ENCODE results near the gene UCKL1.

UCKL1 gene

GRCh38 chr20:63897978-63898561, 58.1 kb downstream of the UCKL1 start:
- no peaks in the 10 kb centered on the region for H3K9me2 ChIP-seq (replicated peaks; ENCODE audit: insufficient read depth, low read length)
- peaks cover 71% of the 10 kb centered on the region for H3K79me2 ChIP-seq (ENCODE audit: insufficient read depth, low read length)
- H2AFZ ChIP-seq (ENCODE audit: low read depth, low read length, severe bottlenecking) = no peak overlapping the region
- TF ChIP-seq EZH2phosphoT487 (conservative IDR thresholded peaks at IDR 0.05; ENCODE audit: low read length) (no peak), CTCF (IDR thresholded peaks at IDR 0.05; ENCODE audit: insufficient read depth, low read length, poor library complexity, severe bottlenecking) (no peak)
- no peak overlapping the region for H3K27ac ChIP-seq (ENCODE audit: low read depth, low read length)
- no peak overlapping the region for H3K9ac ChIP-seq (ENCODE audit: low read length)
- no peaks in the 10 kb centered on the region for H3K36me3 ChIP-seq (ENCODE audit: low read length)
- H4K20me1 ChIP-seq (ENCODE audit: low read depth, low read length) = no peaks in the 10 kb centered on the region; the same call in 1 of the 2 replicates
- no peaks in the 10 kb centered on the region for H3K9me3 ChIP-seq (ENCODE audit: insufficient read depth, low read length)
- no peaks in the 10 kb centered on the region for H3K27me3 ChIP-seq (ENCODE audit: low read length)
- no peak overlapping the region for H3K4me3 ChIP-seq (ENCODE audit: insufficient read depth, low read length, poor library complexity, severe bottlenecking)
- peaks cover 8% of the 10 kb centered on the region; the same call in 1 of the 2 replicates for H3F3A ChIP-seq (ENCODE audit: insufficient read depth)
- no peak overlapping the region for H3K4me2 ChIP-seq (ENCODE audit: low read depth, low read length, poor library complexity, severe bottlenecking)

GRCh38 chr20:63896264-63897105, 59.7 kb downstream of the UCKL1 start:
- Histone ChIP-seq H3K4me2 (ENCODE audit: low read depth, low read length, poor library complexity, severe bottlenecking) (peak overlapping the region; percentile 99), H2AFZ (ENCODE audit: low read depth, low read length, severe bottlenecking) (no peak overlapping the region), H3K9ac (ENCODE audit: low read length) (peak overlapping the region; percentile 78), H4K20me1 (ENCODE audit: low read depth, low read length) (no peaks in the 10 kb centered on the region; the same call in 1 of the 2 replicates), H3K9me2 (replicated peaks; ENCODE audit: insufficient read depth, low read length) (no peaks in the 10 kb centered on the region), H3K36me3 (ENCODE audit: low read length) (no peaks in the 10 kb centered on the region), H3K27ac (ENCODE audit: low read depth, low read length) (peak overlapping the region; percentile 69), H3K4me3 (ENCODE audit: insufficient read depth, low read length, poor library complexity, severe bottlenecking) (peak overlapping the region; percentile 88), H3F3A (ENCODE audit: insufficient read depth) (peaks cover 12% of the 10 kb centered on the region; the same call in 1 of the 2 replicates), H3K27me3 (ENCODE audit: low read length) (no peaks in the 10 kb centered on the region), H3K79me2 (ENCODE audit: insufficient read depth, low read length) (peaks cover 59% of the 10 kb centered on the region), H3K9me3 (ENCODE audit: insufficient read depth, low read length) (no peaks in the 10 kb centered on the region)
- TF ChIP-seq CTCF (IDR thresholded peaks at IDR 0.05; ENCODE audit: insufficient read depth, low read length, poor library complexity, severe bottlenecking) (no peak), EZH2phosphoT487 (conservative IDR thresholded peaks at IDR 0.05; ENCODE audit: low read length) (no peak)

- H3K79me2 ChIP-seq (ENCODE audit: insufficient read depth, low read length) = peaks cover 53% of the 10 kb centered on the region
- peak overlapping the region; percentile 99 for H3K4me2 ChIP-seq (ENCODE audit: low read depth, low read length, poor library complexity, severe bottlenecking)
- H3K27me3 ChIP-seq (ENCODE audit: low read length) = no peaks in the 10 kb centered on the region
- peak overlapping the region; percentile 69 for H3K27ac ChIP-seq (ENCODE audit: low read depth, low read length)
- H3K4me3 ChIP-seq (ENCODE audit: insufficient read depth, low read length, poor library complexity, severe bottlenecking) = peak overlapping the region; percentile 88
- H3K9ac ChIP-seq (ENCODE audit: low read length) = peak overlapping the region; percentile 78
- TF ChIP-seq CTCF (IDR thresholded peaks at IDR 0.05; ENCODE audit: insufficient read depth, low read length, poor library complexity, severe bottlenecking) (no peak), EZH2phosphoT487 (conservative IDR thresholded peaks at IDR 0.05; ENCODE audit: low read length) (no peak)
- H2AFZ ChIP-seq (ENCODE audit: low read depth, low read length, severe bottlenecking) = no peak overlapping the region
- peaks cover 12% of the 10 kb centered on the region; the same call in 1 of the 2 replicates for H3F3A ChIP-seq (ENCODE audit: insufficient read depth)
- H3K9me3 ChIP-seq (ENCODE audit: insufficient read depth, low read length) = no peaks in the 10 kb centered on the region
- no peaks in the 10 kb centered on the region; the same call in 1 of the 2 replicates for H4K20me1 ChIP-seq (ENCODE audit: low read depth, low read length)
- no peaks in the 10 kb centered on the region for H3K9me2 ChIP-seq (replicated peaks; ENCODE audit: insufficient read depth, low read length)
- no peaks in the 10 kb centered on the region for H3K36me3 ChIP-seq (ENCODE audit: low read length)
These were observed 60.3 kb downstream of the UCKL1 start for GRCh38 chr20:63895952-63896263.
